Epidermal melanocyte (primary cell): Measurements from ENCODE around the gene PTPRB.

Experiments
- DNase-seq: peaks from one replicate; pipeline ENCODE4 v3.0.0; 2011; ENCODE audit warnings: low spot score; ENCODE audit not compliant: insufficient read length

Gene PTPRB

DNA sequence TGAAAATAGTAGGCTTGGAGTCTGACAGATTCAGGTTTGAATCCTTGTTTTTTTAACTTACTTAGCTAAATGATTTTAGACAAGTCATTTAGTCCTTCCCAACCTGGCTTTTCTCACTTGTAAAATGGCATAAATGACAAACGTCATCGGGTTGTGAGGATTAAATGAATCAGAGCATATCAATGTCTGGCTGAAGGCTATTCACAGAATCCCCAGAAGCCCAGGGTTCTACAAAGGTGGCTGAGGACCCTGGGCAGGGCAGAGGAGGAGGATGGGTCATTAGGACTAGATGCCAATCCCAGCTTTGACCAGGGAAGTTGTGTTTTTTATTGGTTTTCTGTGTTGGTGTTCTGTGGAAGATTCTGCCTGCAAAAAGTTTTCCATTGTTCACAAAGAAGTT is 7.6 kb upstream of the PTPRB start:
- no peak for DNase-seq

DNA sequence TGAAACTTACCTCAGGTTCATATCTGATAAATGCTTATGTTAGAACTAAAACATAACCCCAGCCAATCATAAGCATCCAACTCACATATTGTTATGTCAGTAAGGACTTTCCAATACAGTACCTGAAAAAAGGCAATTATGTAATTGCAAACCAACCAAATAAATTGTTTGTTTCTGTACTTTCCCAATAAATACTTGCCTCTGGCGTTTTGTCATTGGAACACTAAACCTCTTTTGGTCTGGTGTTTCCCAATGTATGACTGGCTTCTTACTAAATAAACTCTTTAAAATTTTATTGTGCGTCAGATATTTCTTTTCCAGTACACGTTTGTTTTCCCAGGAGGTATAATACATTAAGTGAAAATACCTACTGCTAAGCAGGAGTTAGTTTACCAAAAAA is 6.7 kb upstream of the PTPRB start:
- no peak for DNase-seq

DNA sequence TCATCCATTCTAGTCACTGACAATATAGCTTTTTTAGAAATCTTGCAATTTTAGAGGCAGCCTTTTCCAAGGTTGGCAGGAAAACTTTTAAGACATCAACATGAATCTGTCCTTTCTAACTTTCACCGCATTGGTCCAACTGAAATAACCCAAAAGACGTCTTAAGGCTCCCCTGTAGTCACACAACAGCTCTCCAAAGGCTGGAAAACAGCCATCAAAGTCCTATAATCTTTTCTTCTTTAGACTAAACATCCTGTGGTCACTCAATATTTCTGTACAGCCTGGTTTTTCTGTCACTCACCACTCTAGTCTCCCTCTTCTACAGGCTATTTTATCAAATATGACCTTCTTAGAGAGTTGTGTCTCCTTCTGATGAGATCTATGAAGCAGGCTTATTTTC is 4.5 kb upstream of the PTPRB start:
- no peak for DNase-seq

DNA sequence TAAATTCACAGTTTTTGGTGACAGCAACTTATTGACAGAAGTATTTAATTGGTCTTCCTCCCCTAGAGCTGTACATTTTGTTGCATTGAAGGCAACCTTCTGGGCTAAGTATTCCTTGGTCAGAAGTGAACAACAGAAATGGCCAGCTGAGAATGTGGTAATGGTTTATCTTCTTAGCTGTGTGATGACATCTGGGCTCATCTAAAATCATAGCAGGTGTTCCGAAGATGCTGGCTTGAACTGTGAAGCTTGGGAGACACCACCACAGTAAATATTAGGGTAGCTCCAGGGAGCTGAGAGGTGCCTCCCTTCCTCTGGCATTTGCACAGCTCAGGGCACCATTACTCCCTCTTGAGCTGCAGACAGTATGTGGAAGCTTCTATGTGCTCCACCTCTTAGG is 3.7 kb upstream of the PTPRB start:
- DNase-seq, result no peak

DNA sequence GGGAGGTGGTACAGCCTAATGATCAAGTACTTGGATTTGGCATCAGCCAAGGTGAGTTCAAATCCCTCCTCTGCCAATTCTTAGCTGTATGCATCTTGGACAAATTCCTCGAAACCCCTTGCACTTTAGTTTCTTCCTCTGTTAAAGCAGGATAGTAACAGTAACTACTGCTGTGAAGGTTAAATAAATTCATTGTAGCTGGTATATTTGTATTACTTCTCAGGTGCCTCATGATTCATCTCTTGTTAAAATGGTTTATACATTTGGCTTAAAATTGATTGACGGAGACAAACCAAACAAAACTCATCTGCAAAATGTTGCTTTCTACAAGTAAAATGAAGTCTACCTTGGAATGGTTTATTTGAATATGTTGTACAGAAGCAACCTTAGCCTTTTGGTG is 2.3 kb upstream of the PTPRB start:
- DNase-seq, result no peak

DNA sequence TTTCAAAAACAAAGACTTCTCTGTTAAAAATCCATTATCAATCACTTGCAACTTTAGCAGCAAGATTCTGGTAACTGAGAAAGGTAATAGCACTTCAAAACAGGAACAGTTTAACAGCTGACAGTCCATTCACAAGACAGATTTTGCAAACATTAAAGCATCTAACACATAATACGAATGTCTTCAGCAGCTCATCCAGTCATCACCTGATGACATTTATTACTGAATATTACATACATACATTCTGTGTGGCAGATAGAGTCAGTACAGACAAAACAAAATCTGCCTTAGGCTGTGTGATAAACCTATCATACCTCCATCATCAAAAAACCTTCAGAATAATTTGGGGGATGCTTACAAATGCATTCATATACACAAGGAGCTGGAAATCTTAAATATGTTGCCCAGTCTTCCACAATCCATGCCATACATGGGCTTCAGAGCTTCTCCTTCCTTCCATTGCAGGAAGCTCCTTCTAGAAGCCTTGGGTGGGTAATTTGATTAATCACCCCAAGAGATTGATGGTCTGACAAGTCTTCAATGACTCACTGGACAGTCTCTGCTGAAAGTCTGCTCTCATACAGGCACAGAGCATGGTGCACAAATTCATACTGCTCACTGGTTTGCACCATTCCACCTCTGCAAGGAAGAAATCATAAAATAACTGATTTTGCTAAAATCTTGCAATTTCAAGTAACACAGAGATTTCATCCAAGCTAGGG is 1.6 kb upstream of the PTPRB start:
- DNase-seq, result no peak

DNA sequence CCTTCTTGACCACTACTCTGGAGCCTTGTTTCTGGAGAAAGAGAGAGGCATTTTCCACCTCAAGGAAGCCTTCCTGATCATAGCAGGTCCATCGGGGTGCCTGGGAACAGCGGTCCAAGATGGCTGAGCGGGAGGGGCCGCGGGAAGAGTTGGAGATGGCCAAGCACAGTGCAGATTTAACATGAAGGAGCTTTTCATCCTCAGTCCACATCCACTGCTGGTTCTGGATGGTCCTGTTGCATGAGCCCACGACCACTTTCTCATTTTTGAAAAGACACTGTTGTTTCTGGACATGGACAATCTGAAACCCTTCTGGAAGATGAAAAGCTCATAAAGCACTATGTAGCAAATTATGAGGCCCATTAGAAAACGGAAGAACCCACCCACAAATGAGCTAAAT is 1.5 kb downstream of the PTPRB start:
- DNase-seq, result no peak

DNA sequence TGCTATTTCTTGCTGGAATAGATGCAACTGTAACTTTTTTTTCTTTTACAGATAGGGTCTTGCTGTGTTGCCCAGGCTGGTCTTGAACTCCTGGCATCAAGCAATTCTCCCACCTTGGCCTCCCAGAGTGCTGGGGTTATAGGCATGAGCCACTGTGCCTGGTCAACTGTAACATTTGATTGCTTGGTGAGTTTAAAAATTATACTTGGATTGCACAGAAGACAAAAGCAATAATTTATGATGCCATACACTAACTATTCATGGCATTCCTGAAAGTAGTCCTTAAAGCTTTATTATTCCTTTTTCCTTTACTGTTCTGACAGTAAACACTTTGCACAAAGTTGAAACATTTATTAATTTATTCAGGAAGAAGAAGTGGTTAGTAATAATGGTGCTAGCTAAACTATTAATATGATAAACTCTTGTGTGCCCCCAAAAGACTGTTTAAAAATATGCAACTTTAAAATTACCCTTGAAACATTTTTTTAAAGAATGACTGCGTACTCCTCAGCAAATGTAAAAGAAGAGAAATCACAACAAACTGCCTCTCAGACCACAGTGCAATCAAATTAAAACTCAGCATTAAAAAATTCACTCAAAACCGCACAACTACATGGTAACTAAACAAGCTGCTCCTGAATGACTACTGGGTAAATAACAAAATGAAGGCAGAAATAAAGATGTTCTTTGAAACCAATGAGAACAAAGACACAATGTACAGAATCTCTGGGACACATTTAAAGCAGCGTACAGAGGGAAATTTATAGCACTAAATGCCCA is 8.3 kb downstream of the PTPRB start:
- DNase-seq, result no peak

DNA sequence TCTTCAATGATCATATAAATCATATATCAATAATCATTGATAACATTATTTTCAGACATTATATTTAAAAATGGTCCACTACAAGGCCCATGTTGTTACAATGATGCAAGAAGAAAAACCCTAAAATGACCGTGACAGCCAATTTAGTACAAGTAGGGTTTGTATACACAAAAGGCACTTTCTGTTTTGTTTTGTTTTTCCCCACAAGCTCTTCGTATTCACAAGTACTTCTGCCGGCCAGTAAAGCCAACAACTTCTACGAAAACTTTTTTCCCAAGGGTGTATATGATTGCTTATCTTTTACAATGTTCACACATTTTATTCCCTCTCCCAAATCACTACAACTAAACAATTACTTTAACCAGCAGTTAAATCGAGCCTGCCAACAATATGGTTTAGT is 9.6 kb downstream of the PTPRB start:
- DNase-seq, result no peak

DNA sequence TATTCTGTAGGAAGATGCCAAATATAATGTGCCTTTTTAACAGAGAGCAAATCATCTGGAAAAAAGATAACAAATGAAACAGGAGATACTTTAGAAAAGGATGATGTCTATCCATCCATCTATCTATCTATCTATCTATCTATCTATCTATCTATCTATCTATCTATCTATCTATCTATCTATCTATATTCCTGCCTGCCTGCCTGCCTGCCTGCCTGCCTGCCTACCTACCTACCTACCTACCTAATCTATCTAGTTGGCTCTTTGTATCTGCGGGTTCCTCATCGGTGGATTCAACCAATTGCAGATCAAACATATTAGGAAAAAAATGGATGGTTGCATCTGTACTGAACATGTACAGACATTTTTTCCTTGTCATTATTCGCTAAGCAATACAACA is 11.0 kb downstream of the PTPRB start:
- DNase-seq, result no peak

DNA sequence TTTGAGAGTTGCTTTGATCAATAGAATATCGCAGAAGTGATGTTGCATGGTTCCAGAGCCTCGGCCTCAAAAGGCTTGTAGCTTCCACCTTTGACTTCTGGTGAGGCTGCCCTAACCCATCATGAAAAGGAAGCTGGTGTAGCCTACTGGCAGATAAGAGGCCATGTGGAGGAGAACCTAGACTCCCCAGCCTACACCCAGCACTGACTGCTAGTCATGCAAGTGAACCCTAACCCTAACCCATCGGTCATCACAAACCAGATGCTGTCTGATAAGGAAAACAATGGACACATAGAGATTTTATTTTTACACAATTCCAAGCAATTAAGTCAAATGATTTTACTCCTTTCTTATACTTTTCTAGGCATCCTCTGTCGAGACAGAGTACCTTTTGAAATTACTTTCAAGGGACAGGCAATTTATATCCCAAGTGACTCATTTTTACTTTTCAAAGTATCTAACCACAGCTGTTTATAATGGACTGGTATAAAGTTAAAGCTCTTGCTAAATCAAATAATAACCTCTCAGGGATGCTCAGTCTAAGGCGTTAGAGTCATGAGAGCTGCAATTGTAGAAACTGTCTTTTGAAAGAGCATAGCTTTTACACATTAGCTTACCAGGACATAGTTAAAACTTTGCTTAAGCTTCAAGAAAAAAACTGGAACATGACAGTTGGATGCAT is 17.6 kb downstream of the PTPRB start:
- no peak for DNase-seq

DNA sequence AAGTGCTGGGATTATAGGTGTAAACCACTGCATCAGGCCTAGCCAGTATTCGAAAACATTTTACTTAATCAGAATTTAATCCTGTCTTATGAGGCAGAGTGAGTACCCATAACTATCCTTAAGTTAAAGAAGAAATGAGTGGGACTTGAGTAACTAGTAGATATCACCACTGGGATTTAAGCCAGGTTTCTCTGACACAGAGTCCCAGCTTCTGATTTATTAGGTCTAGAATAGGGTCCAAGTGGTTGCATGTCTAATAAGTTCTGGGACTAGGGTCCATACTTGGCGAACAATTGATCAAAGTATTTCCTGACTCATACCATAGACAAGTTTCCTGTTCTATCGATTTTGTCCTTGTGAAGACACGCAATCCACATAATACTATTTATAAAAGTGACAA is 18.9 kb downstream of the PTPRB start:
- no peak for DNase-seq

DNA sequence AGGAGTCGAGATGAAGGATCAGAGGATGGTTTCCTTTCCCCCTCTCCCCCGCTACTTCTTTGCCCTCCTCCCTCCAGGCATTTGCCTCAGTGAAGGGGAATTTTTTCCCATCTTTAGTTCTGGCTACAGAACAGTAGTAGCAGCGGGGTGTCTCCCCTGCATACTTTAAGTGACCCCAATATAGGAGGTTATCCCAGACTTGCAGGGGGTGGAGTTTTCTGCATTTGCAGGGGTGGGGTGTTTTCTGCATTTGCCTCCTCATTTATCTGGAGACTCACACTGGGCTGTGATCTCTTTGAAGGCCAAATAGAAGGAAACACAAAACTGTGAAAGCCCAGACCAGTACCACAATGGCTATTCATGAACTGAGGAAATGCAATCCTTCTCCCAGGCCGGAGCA is 19.8 kb downstream of the PTPRB start:
- DNase-seq, result no peak

DNA sequence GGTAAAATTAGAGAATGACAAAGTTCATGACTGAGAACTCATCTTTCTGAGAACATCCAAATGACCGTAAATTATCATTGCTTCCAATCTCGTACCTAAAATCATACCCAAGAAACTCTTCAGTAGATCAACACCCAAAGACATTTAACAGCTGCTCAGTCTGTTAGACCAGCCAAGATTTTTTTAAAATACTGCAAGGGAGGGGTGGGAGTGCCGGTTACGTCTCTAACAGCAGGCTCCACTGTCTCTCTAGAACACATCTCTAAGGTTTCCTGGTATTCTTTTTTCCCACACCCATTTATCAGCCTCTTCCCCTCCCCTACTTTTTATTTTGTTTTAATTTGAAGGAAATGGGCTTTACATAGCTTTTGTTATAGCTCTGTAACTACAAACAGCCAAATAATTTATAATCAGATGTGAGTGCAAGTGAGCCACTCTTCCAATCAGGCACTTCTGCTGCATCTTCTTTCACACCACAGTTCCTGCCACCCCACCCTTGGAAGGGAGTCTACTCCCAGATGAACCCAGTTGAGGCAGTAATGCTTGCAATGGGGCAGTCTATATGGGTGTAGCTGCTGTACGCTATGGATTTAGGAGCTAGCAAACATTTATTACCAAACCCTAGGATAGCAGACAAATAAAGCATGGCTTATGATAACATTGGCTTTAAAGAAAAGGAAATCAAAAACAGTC is 21.9 kb downstream of the PTPRB start:
- no peak for DNase-seq

DNA sequence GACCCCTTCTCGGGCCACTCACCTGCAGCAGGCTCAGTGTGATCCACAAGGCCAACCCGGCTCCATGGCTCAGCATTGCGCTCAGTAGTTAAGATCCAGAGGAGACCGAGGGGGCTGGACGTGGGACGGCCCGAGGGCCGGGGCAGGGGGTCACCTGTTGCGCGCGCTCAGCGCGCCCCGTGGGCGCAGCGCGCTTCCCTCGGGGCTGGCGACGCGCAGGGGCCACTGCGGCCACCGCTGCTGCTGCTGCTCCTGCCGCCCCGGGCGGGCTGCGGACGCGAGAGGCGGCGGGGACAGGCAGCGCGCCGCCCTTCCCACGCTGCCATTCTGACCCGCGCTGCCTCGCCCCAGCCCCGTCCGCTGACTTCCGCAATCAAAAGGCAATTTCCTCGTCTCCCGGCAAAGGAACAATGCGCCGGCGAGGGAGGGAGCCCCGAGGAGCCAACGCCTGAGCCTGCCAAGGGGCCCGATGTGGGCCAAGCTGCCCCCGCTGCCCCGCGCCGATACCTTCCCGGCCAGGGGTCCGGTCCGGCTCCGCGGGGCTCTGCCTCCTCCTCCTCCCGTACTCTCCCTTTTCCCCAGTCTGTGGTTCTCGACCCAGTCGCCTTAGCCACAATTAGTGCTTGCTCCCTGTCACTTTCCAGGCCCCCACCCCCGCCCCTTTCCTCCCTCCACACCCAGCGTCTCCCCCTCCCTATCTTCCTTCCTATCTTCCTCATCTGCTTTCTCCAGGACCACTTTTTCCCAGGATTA is 27.3 kb downstream of the PTPRB start:
- DNase-seq, result peak; percentile 30

DNA sequence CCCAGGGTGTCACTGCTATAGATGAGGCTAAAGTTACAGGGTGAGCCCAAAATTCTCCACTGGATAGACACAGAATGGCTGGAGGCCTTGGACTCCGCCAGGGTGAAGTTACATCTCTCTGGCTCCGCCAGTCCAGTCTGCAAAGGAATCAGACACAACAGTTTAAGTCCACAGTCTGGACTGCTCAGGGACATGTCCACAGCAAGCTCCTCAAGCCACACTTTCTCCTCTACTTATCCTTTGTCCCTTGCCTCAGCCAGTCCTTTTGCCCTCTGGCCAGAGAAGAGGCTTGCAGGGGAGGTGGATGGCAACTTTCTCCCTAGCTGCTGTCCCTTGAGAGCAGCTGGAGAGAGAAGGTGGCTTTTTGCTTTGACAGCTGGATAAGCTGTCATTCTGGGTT is 28.0 kb downstream of the PTPRB start:
- DNase-seq, result no peak

DNA sequence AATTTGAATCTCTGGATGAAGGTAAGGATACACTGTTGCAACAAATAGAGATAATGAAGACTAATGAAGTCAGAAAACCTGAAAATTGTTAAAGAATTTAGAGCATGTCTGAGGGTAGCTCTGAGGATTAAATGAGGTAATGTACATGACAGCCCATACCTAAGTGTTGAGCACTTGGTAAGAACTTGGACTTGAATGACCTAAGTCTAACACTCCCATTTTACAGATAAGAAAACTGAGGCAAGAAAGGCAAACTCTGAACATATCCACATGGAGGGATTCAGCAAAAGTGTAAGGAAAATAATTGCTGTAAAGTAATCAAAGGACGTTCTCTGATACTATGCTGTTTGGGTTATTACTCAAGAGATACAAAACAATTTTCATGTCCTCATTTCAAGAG is 29.0 kb downstream of the PTPRB start:
- DNase-seq, result no peak

DNA sequence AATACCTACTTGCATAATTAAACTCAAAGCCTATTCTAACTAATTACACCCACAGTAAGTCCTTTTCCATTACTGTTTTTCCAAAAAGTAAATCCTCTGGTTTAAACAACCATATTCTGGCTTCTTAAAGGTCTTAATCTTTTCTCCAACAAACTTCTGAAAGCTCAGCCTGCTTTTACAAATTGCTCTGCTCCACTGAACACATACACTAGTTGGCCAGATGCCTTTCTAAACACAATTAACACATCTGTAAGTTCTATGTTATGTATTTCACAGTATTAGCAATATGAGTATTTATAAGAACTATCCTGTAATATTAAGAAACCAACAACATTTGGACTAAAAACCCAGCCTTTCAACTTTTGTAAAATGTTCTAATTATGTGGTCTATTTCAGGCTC is 30.1 kb downstream of the PTPRB start:
- DNase-seq, result no peak

DNA sequence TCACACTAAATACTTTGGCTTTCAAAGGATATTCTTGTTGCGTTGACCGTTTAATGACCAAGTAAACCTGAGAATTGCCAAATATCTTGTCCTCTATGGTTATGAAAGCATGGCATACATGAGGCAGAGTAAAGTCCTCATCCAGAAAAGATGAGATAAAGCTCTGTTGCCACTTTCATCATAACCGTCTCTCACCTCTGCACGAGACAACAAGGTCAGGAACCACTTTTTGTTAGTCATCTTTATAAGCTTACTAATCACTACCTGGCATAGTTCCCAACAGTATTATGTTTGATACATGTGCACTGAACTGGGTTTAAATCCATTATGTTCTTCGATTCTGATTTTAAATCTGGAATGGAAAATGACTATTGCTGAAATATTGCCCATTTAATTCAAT is 31.3 kb downstream of the PTPRB start:
- DNase-seq, result no peak

DNA sequence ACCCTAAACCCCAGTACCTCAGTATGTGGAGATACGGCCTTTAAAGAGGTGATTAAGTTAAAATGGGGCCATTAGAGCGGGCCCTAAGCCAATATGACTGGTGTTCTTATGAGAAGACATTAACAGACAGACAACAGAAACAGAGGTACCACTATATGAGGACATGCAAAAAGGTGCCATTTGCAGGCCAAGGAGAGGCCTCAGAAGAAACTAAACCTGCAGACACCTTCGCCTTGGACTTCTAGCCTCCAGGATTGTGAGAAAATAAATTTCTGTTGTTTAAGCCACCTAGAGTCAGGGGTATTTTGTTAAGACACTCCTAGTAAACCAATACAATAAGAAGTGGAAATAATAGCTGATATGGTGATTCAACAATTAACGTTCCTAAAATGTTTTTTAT is 32.6 kb downstream of the PTPRB start:
- DNase-seq, result no peak

DNA sequence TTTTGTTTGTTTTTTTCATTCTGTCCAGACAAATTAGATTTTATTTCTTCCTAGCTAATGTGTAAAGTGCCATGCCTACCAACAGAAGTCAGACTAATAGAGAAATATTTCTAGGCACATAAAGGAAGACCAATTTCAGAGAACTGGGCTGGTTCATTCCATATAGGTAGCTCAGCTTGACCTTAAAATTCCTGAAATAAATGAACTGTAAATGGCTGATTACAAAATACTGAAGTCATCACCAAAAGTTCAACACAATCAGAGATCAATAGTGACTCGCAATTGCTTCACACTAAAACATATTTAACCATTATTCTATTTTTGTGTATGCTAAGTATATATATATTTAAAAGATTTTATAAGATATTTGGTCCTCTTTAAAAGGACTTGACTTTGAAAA is 34.2 kb downstream of the PTPRB start:
- DNase-seq, result no peak
